ENCODE results near the gene SYNM. TPM values are rescaled to one million over a fixed set of nuclear protein-coding genes. Genes with fewer than 3 reads are reported as not detected.

SYNM gene
- total and polyA plus RNA-seq, 2 of the 8 experiments (the other 6 are each of a cell fraction or from before 2014, with no cell fraction given): 0.89 to 2.0 TPM

- Histone ChIP-seq H3K4ac (replicated peaks; ENCODE audit: insufficient read length, low read depth, low read length) (no peak overlapping the region), H3K4me1 (replicated peaks in 1 of 4; ENCODE audit: control insufficient read depth in 3 of 4, insufficient read depth in 4 of 4, low read length in 3 of 4) (peaks cover 0 to 5% (median 0%) of the 10 kb centered on the region in 4 experiments; a peak in 3 of 7 replicates), H2BK120ac (replicated peaks; ENCODE audit: low read depth, low read length) (no peak overlapping the region), H2AFZ (ENCODE audit: low read length) (peak overlapping the region; percentile 20; the same call in 1 of the 2 replicates), H2BK15ac (ENCODE audit: low read length) (no peak overlapping the region), H3K23me2 (ENCODE audit: low read depth, low read length) (peaks cover 7% of the 10 kb centered on the region), H4K20me1 (replicated peaks in 1 of 2; ENCODE audit: control insufficient read depth in 1 of 2, insufficient read depth in 2 of 2, low read length in 2 of 2) (no peaks in the 10 kb centered on the region), H4K8ac (ENCODE audit: extremely low read depth, insufficient read depth, low read length) (peak overlapping the region; percentile 92; the same call in 1 of the 2 replicates), H3K23ac (ENCODE audit: insufficient read length) (no peak overlapping the region), H2BK12ac (ENCODE audit: low read depth, low read length) (no peak overlapping the region), H3K14ac (ENCODE audit: insufficient read length) (no peak overlapping the region), H3K27ac (ENCODE audit: low read depth, low read length) (peak overlapping the region; percentile 43; the same call in 1 of the 2 replicates), H3K56ac (replicated peaks; ENCODE audit: insufficient read length, low read depth, low read length) (peak overlapping the region; percentile 2), H2BK20ac (ENCODE audit: low read length) (no peak overlapping the region), H2AK5ac (ENCODE audit: low read depth, low read length) (no peak overlapping the region), H3K9ac (replicated peaks in 1 of 4; ENCODE audit: extremely low read depth in 1 of 4, low read depth in 3 of 4, low read length in 3 of 4) (peak overlapping the region; percentile 63 to 80 (median 67)), H4K5ac (ENCODE audit: insufficient read length, low read depth, low read length) (no peak overlapping the region), H3K36me3 (ENCODE audit: control insufficient read depth in 2 of 4, insufficient read depth in 4 of 4, low read length in 3 of 4) (no peaks in the 10 kb centered on the region), H3K4me2 (ENCODE audit: insufficient read depth in 1 of 2, low read depth in 2 of 2, low read length in 2 of 2) (peak overlapping the region; percentile 69 to 73), H3K27me3 (replicated peaks in 1 of 4; ENCODE audit: control insufficient read depth in 3 of 4, extremely low read depth in 1 of 4, insufficient read depth in 3 of 4, low read length in 3 of 4) (0 out of 7 replicates have a peak, but pooled peaks cover 0 to 9% (median under 1%) of the 10 kb centered on the region in 4 experiments), H4K91ac (replicated peaks; ENCODE audit: insufficient read length, low read length) (no peak overlapping the region), H3K9me3 (ENCODE audit: insufficient read depth in 2 of 2, low read depth in 1 of 2, low read length in 1 of 2) (no peaks in the 10 kb centered on the region; a peak in 1 of 4 replicates), H3K79me2 (ENCODE audit: control insufficient read depth in 1 of 2, insufficient read depth in 2 of 2, low read length in 2 of 2) (no peaks in the 10 kb centered on the region), H3K79me1 (ENCODE audit: low read depth, low read length) (no peaks in the 10 kb centered on the region), H3K18ac (ENCODE audit: extremely low read depth, low read length) (peak overlapping the region; percentile 49; the same call in 1 of the 2 replicates), H2BK5ac (ENCODE audit: low read depth, low read length) (no peak overlapping the region), H3K4me3 (ENCODE audit: extremely low read depth in 1 of 4, insufficient read depth in 2 of 4, low read depth in 3 of 4, low read length in 4 of 4) (peak overlapping the region; percentile 41 to 70 (median 50))
- no peak for FAIRE-seq
- WGBS, 2 experiments (ENCODE audit: extremely low coverage in 1 of 2, insufficient coverage in 1 of 2, insufficient read length in 1 of 2, insufficient replicate concordance in 2 of 2, low coverage in 1 of 2, low lambda C conversion rate in 2 of 2, missing lambda C conversion rate in 1 of 2): 5% methylated on average over 53 of the region's 86 CpGs; no CpG with 5 or more reads in 1 of the 2 experiments
- CTCF ChIA-PET (ENCODE audit: partially characterized antibody): interaction anchor here (0.6 to 7.3 kb wide), 23 partner anchors 11 to 492 kb away, joined by 3 to 78 read pairs (median 4); no protein-coding TSS in a partner anchor
- POLR2A ChIA-PET (ENCODE audit: partially characterized antibody): interaction anchor here (0.8 to 1.3 kb wide), 7 partner anchors 9 to 91 kb away, joined by 3 to 5 read pairs (median 4); partner anchors contain the start of gene SYNM
- DNase-seq (ENCODE audit: low read depth in 1 of 2, low spot score in 2 of 2): peak; percentile 70 to 86
- TF ChIP-seq SAP30 (IDR thresholded peaks at IDR 0.05; ENCODE audit: insufficient read depth, insufficient replicate concordance, low read length) (no peak), TAF7 (optimal IDR thresholded peaks at IDR 0.05; ENCODE audit: borderline replicate concordance, low read depth, low read length) (peak; percentile 46), ASH2L (IDR thresholded peaks at IDR 0.05; ENCODE audit: low read length) (peak; percentile 64), CHD2 (IDR thresholded peaks at IDR 0.05; ENCODE audit: low read length) (no peak), KDM5A (IDR thresholded peaks at IDR 0.05; ENCODE audit: low read length) (no peak), RNF2 (IDR thresholded peaks at IDR 0.05; ENCODE audit: borderline replicate concordance, low read depth, low read length, missing control alignments, poor library complexity, severe bottlenecking) (no peak), POLR2AphosphoS5 (IDR thresholded peaks at IDR 0.05; ENCODE audit: low read depth, low read length) (peak; percentile 59), KDM1A (IDR thresholded peaks at IDR 0.05; ENCODE audit: borderline replicate concordance, low read length) (no peak), KDM4A (IDR thresholded peaks at IDR 0.05; ENCODE audit: low read depth, low read length, severe bottlenecking) (peak; percentile 46), GABPA (IDR thresholded peaks at IDR 0.05; ENCODE audit: borderline replicate concordance, insufficient read depth, low read length) (no peak)
These were observed 45.6 kb upstream of the SYNM start for GRCh38 chr15:99059010-99059981.
